SH-SY5Y (cell line): Measurements from ENCODE around the gene TNFSF11.

Experiments used
- GATA2 ChIP-seq: IDR thresholded peaks from 2 replicates; pipeline ENCODE4 v1.6.1; 2011; ENCODE audit warnings: mild to moderate bottlenecking, low read depth, low read length
- GATA3 ChIP-seq: IDR thresholded peaks from 2 replicates; pipeline ENCODE4 v1.6.1; 2011; ENCODE audit warnings: low read depth, mild to moderate bottlenecking, low read length, moderate library complexity

- no peak for TF ChIP-seq GATA2
- TF ChIP-seq GATA3 = no peak
Measured at GRCh38 chr13:42544246-42544926, 29.6 kb upstream of the TNFSF11 start.
